ENCODE results near the gene CDKL1.
"Not testable (repeated sequence)": the region's sequence is repeated elsewhere in the genome, so short reads cannot be mapped to it uniquely, and the experiment has no call there.

CDKL1 gene

GRCh38 chr14:50387548-50387947, 9.1 kb downstream of the CDKL1 start:
- DNase-seq = no peak

- no peak for DNase-seq
These were observed 13.0 kb downstream of the CDKL1 start for GRCh38 chr14:50383618-50384225.

GRCh38 chr14:50381823-50382287, 14.8 kb downstream of the CDKL1 start:
- no peak for DNase-seq

GRCh38 chr14:50381008-50381407, 15.7 kb downstream of the CDKL1 start:
- no peak for DNase-seq

DNA sequence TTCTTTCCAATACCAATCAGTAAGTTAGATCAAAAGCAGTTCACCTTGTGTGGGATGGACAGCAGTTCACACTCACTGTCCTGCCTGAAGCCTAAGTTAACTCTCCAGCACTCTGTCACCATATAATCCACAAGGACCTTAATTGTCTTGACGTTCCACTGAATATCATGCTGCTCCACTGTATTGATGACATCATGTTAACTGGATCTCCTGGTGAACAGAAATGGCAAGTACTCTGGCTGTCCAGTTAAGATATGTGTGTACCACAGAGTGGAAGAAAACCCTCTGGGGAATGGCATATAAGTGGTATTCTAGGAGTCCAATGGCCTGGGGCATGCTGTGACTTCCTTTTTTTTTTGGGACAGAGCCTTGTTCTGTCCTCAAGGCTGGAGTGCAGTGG, 16.2 kb downstream of the CDKL1 start:
- DNase-seq = no peak

GRCh38 chr14:50379563-50379962, 17.1 kb downstream of the CDKL1 start:
- no peak for DNase-seq

DNA sequence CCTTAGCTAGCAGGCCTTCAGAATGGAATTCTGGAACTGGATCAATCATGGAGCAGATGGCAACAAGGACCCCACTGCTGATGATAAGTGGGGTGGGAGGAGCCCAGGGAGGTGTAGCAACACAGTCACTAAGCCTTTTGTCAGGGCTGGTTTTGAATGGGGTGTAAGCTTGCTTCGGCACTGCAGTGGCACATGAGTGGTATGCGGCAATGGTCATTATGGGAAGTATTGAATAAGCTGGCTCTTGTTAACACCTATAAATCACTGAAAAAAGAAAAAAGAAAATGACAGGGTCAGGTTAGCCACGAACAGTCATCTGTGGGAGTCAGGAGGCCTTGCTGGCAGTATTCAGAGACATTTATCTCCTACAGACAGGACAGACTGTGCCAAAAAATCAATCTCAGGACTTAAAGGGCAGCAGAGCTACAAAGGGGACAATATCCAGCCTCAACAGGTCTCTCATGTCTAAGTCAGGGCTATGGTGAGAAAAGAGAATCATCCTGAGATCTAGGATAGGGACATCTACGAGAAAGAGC, 19.1 kb downstream of the CDKL1 start:
- DNase-seq = no peak

GRCh38 chr14:50375760-50376159, 20.9 kb downstream of the CDKL1 start:
- DNase-seq = no peak

DNA sequence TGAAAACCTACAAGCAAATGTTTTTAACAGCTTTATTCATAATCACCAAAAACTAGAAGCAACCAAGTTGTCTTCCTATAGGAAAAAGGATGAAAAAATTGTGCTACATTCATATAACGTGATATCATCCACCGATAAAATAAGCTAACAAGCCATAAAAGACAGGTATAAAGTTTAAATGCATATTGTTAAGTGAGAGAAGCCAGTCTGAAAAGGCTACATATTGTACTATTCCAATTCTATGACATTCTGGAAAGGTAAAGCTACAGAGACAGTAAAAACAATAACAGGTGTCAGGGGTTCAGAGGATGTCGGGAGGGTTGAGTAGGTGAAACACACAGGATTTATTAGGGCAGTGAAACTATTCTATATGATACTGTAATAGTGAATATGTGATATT, 22.7 kb downstream of the CDKL1 start:
- DNase-seq = no peak

DNA sequence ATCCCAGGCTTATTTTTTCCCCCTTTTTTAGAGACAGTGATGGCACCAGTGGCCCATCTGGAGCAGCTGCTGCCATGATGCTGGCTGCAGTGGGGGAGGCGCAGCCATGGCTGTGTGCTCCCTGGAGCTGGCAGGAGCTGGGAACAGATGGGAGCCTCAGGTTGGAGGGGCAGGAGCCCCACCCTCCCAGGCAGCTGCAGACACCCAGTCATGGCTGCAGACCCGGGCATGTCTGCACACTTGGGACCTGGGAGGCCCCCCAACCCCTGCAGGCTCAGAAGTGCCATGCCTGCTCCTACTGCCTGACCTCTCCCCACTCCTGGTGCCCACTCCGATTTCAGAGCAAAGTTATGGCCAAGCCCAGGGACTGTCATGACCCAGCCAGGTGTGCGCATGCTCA, 25.1 kb downstream of the CDKL1 start:
- no peak for DNase-seq

DNA sequence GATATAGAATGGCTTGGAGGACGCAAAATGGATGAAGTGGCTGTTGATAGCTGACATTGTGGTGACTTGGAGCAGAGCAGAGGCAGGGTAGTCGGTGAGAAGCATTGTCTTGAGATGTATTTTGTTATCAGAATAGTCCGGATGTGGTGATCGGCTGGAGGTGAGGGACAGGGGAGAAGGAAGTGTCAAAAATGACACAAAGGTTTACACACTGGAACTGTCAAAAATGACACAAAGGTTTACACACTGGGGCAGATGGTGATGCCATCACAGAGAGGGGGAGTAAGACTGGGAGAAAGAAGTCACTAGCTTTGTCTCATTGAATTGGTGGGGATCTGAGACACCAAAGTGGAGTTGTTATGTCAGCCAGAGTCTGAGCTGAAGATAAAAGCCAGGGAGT, 30.1 kb downstream of the CDKL1 start:
- DNase-seq = no peak

GRCh38 chr14:50366115-50366514, 30.6 kb downstream of the CDKL1 start:
- no peak for DNase-seq

DNA sequence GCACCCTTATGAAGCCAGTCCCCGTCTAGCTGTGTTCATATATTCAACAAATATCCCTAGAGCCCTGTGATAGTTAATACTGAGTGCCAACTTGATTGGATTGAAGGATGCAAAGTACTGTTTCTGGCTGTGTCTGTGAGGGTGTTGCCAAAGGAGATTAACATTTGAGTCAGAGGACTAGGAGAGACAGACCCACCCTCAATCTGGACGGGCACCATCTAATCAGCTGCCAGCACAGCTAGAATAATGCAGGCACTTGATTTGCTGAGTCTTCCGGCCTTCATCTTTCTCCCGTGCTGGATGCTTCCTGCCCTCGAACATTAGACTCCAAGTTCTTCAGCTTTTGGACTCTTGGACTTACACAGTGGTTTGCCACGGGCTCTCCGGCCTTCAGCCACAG, 31.1 kb downstream of the CDKL1 start:
- not testable (repeated sequence) for DNase-seq

- no peak for DNase-seq
These were observed 31.9 kb downstream of the CDKL1 start for GRCh38 chr14:50364792-50365191.

GRCh38 chr14:50363714-50364111, 33.0 kb downstream of the CDKL1 start:
- DNase-seq = no peak

DNA sequence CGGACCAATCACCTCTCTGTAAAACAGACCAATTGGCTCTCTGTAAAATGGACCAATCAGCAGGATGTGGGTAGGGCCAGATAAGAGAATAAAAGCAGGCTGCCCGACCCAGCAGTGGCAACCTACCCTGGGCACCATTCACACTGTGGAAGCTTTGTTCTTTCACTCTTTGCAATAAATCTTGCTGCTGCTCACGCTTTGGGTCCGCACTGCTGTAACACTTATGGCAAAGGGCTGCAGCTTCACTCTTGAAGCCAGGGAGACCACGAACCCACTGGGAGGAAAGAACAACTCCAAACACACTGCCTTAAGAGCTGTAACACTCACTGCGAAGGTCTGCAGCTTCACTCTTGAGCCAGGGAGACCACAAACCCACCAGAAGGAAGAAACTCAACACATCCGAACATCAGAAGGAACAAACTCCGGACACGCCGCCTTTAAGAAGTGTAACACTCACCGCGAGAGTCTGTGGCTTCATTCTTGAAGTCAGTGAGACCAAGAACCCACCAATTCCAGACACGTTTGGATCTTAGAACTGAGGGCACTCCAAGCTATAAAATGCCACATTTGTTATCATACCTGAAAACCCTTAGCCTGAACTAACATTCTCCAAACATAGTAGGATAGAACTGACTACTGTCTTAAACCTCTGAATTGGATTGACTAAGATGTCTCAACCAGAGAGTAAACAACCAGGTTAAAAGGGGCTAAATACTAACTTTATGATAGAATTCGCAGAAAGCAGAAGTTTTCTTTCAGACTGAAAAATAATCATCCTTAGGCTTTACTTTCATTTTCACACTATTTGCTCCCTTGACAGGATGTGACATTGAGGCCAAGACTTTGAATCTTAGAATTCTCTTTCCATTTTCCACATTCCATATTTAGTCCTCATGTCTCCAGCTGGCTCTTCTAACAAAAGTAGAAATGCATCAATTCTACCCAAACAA, 33.6 kb downstream of the CDKL1 start:
- DNase-seq = no peak

GRCh38 chr14:50361473-50362403, 34.9 kb downstream of the CDKL1 start:
- not testable (repeated sequence) for DNase-seq

GRCh38 chr14:50360851-50361250, 35.8 kb downstream of the CDKL1 start:
- DNase-seq = no peak

DNA sequence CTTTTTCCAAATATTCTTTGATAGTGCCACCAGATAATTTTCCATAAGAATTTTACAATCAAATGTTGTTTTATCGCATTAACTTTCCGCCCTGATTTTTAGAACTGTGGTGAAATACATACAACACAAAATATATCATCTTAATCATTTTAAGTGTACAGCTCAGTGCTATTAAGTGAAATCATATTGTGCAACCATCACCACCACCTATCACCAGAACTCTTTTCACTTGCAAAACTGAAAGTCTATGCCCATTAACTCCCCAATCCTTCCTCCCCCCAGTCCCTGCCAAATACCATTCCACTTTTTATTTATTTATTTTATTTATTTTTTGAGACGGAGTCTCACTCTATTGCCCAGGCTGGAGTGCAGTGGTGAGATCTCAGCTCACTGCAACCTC, 36.6 kb downstream of the CDKL1 start:
- DNase-seq = no peak

- no peak for DNase-seq
These were observed 37.0 kb downstream of the CDKL1 start for GRCh38 chr14:50359631-50360030.

DNA sequence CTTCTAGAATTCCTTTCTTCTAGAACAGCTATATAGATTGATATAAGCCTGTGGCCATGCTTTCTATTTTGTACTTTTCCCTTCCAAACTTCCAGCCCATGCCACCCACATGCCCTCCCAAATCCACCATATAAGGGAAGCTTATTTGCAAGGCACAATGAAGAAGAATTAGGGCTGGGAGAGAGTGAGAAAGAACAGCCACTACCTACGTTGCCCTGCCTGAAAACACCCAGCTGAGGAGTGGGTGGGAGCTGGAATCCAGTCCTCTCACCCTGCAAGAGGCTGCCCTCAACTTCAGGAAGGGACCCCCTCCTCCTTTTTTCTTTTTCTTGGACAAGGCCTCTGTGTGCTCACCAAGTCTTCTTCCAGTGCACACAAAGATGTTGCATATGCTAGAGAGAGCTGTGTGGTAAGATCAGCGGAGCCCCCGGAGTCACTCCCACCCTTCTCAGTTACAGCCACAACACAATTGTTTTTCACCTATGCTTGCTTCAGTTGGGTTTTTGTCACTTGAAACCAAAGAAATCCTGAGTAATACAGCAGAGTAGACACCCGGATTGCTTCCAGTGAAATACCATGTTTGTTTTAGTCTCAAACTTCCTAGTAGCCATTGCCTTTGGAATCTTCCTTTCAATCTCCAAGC, 38.8 kb downstream of the CDKL1 start:
- DNase-seq = no peak

DNA sequence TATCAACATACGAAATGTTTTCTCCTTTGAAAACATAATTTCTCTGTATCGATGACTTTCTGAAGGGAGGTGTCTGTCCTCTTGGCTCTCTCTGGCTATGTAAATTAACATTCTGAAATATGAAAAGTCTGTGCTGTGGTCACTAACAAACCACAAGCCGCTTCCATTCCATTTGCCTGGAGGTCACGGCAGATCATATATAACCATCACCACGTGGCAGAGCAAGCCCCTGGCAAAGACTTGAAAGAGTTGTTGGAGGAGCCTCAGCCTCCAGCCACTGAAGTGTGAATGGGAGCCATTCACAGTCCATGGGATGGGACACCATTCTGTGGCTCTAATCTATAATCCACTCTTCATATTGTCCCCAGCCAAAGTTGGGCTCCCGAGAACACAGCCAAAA, 39.6 kb downstream of the CDKL1 start:
- DNase-seq = no peak

All from NCI-H1930 (cell line).